Nephron (organoid): ENCODE data around the gene TEPSIN.

Experiments
- H3K27ac Mint-ChIP-seq, 3 experiments: 2 replicates each; pipeline ENCODE4 v1.8.0; 2020; ENCODE audit warnings: mixed read lengths in 3 of 3, mild to moderate bottlenecking in 2 of 3, moderate library complexity in 1 of 3
- H3K27me3 Mint-ChIP-seq: 2 replicates; pipeline ENCODE4 v1.8.0; 2021; ENCODE audit warnings: low read depth, mild to moderate bottlenecking, moderate library complexity, mixed read lengths
- H3K36me3 Mint-ChIP-seq: 2 replicates; pipeline ENCODE4 v1.8.0; 2020; ENCODE audit warnings: low read depth, mixed read lengths
- H3K4me1 Mint-ChIP-seq: 2 replicates; pipeline ENCODE4 v1.8.0; 2020; ENCODE audit warnings: mixed read lengths
- H3K4me3 Mint-ChIP-seq, 3 experiments: 2 replicates each; pipeline ENCODE4 v1.8.0; 2020; ENCODE audit warnings: mild to moderate bottlenecking in 3 of 3, mixed read lengths in 3 of 3, moderate library complexity in 2 of 3
- H3K9me3 Mint-ChIP-seq: 2 replicates; pipeline ENCODE4 v1.8.0; 2020; ENCODE audit warnings: mixed read lengths
- TF ChIP-seq, protein P1 (sequence below), 3 experiments: fragments of 200-600 bp; sonication (generic); IDR thresholded peaks; one replicate each; pipeline ENCODE4 v1.5.0; 2021; ENCODE audit warnings: antibody characterized with exemption in 3 of 3; ENCODE audit not compliant: unreplicated experiment in 3 of 3

TEPSIN gene

GRCh38 chr17:81208651-81209050, 30.2 kb downstream of the TEPSIN start:
- Mint-ChIP-seq H3K27ac (no peak overlapping the region), H3K27me3 (no peaks in the 10 kb centered on the region), H3K9me3 (no peaks in the 10 kb centered on the region), H3K36me3 (peaks cover 6% of the 10 kb centered on the region), H3K4me3 (no peak overlapping the region), H3K4me1 (no peaks in the 10 kb centered on the region)
- TF ChIP-seq, protein P1, sequence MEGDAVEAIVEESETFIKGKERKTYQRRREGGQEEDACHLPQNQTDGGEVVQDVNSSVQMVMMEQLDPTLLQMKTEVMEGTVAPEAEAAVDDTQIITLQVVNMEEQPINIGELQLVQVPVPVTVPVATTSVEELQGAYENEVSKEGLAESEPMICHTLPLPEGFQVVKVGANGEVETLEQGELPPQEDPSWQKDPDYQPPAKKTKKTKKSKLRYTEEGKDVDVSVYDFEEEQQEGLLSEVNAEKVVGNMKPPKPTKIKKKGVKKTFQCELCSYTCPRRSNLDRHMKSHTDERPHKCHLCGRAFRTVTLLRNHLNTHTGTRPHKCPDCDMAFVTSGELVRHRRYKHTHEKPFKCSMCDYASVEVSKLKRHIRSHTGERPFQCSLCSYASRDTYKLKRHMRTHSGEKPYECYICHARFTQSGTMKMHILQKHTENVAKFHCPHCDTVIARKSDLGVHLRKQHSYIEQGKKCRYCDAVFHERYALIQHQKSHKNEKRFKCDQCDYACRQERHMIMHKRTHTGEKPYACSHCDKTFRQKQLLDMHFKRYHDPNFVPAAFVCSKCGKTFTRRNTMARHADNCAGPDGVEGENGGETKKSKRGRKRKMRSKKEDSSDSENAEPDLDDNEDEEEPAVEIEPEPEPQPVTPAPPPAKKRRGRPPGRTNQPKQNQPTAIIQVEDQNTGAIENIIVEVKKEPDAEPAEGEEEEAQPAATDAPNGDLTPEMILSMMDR (IDR thresholded peaks at IDR 0.05; ENCODE audit: unreplicated experiment in 3 of 3), result no peak

GRCh38 chr17:81207610-81208581, 31.0 kb downstream of the TEPSIN start:
- peaks cover 6% of the 10 kb centered on the region for H3K36me3 Mint-ChIP-seq
- no peaks in the 10 kb centered on the region for H3K9me3 Mint-ChIP-seq
- TF ChIP-seq, protein P1 (IDR thresholded peaks at IDR 0.05; ENCODE audit: unreplicated experiment in 3 of 3), result no peak
- no peak overlapping the region for H3K27ac Mint-ChIP-seq
- no peaks in the 10 kb centered on the region for H3K27me3 Mint-ChIP-seq
- H3K4me3 Mint-ChIP-seq, result no peak overlapping the region
- no peaks in the 10 kb centered on the region for H3K4me1 Mint-ChIP-seq

DNA sequence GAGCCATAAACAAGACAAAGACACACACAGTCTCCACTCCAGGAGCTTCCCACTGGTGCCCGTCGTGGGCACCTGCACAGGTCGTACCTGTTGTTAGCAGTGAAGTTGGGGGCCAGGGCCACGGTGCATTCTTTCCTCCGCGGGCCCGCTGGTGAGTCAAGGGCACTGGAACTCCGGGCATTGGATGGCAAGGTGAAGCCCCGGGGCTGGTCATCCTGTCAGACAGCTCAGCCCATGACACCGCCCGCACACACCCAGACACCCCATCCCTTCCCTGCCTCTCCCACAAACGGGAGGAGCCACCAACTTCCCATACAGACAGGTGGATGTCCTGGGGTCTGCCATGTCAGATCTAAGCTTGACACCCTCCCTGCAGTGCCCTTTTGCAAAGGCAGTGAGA, 32.2 kb downstream of the TEPSIN start:
- Mint-ChIP-seq H3K4me1 (no peaks in the 10 kb centered on the region), H3K36me3 (peaks cover 6% of the 10 kb centered on the region), H3K27me3 (no peaks in the 10 kb centered on the region), H3K4me3 (no peak overlapping the region), H3K27ac (no peak overlapping the region), H3K9me3 (no peaks in the 10 kb centered on the region)
- TF ChIP-seq, protein P1 (IDR thresholded peaks at IDR 0.05; ENCODE audit: unreplicated experiment in 3 of 3), result no peak

- TF ChIP-seq, protein P1 (IDR thresholded peaks at IDR 0.05; ENCODE audit: unreplicated experiment in 3 of 3), result no peak
Measured at GRCh38 chr17:81206166-81206565, 32.7 kb downstream of the TEPSIN start.

GRCh38 chr17:81204578-81204977, 34.3 kb downstream of the TEPSIN start:
- no peaks in the 10 kb centered on the region for H3K27me3 Mint-ChIP-seq
- TF ChIP-seq, protein P1 (IDR thresholded peaks at IDR 0.05; ENCODE audit: unreplicated experiment in 3 of 3), result no peak
- no peaks in the 10 kb centered on the region for H3K9me3 Mint-ChIP-seq
- no peaks in the 10 kb centered on the region for H3K4me1 Mint-ChIP-seq
- H3K27ac Mint-ChIP-seq, result no peak overlapping the region
- H3K36me3 Mint-ChIP-seq, result peaks cover 7% of the 10 kb centered on the region
- no peak overlapping the region for H3K4me3 Mint-ChIP-seq

More at GRCh38 chr17:81206166-81206565, 32.7 kb downstream of the TEPSIN start:
- H3K4me1 Mint-ChIP-seq, result no peaks in the 10 kb centered on the region
- H3K27me3 Mint-ChIP-seq, result no peaks in the 10 kb centered on the region
- H3K4me3 Mint-ChIP-seq, result no peak overlapping the region
- H3K36me3 Mint-ChIP-seq, result peaks cover 5% of the 10 kb centered on the region
- no peaks in the 10 kb centered on the region for H3K9me3 Mint-ChIP-seq
- no peak overlapping the region for H3K27ac Mint-ChIP-seq
